ENCODE measurements around the gene FBXW7. TPM values are rescaled to one million over a fixed set of nuclear protein-coding genes. Genes with fewer than 3 reads are reported as not detected.

The FBXW7 gene
- total RNA-seq, 1 experiment from 2014 or later = 27.1 TPM

DNA sequence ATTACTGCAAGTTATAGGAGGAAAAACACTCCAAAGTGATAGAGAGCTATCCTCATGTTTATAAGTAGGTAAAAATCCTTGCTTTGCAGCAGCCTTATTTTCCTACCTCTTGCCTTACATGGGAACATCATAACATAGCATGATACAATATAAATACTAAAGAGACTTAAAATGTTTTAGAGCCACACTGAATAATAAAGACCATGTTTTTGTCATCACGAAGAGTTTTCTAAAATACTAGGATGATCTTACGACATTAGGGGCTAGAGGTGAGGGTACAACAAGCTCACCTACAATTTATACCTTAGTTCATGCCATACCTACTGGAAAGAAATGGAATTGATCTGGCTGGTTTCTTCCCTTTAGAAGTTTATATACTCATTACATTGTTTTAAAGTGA, 184.8 kb downstream of the FBXW7 start:
- Histone ChIP-seq H3K23ac (ENCODE audit: insufficient read length, low read depth, low read length) (no peak overlapping the region), H3K56ac (ENCODE audit: insufficient read length, low read depth, low read length) (no peak overlapping the region), H3T11ph (ENCODE audit: low read length) (no peak overlapping the region), H3K4me1 (ENCODE audit: insufficient read depth, low read length) (no peaks in the 10 kb centered on the region), H3K79me1 (ENCODE audit: insufficient read depth, low read depth, low read length, poor library complexity, severe bottlenecking) (no peaks in the 10 kb centered on the region), H4K8ac (replicated peaks; ENCODE audit: insufficient read length, low read depth, low read length) (no peak overlapping the region), H2BK12ac (ENCODE audit: insufficient read length, low read depth, low read length) (no peak overlapping the region), H3K27ac (ENCODE audit: insufficient read length, low read depth, low read length) (no peak overlapping the region), H3K27me3 (ENCODE audit: insufficient read depth, low read length) (no peaks in the 10 kb centered on the region), H3K4ac (ENCODE audit: low read depth, low read length) (no peak overlapping the region), H3K14ac (ENCODE audit: insufficient read depth, low read length) (no peak overlapping the region), H2BK5ac (ENCODE audit: insufficient read length, low read length) (no peak overlapping the region), H3K9ac (ENCODE audit: extremely low read depth, insufficient read length, low read length) (no peak overlapping the region), H4K91ac (ENCODE audit: insufficient read length, low read depth, low read length) (no peak overlapping the region), H3K23me2 (ENCODE audit: insufficient read length, low read depth, low read length, poor library complexity, severe bottlenecking) (no peaks in the 10 kb centered on the region), H2BK20ac (ENCODE audit: low read depth, low read length, poor library complexity, severe bottlenecking) (no peak overlapping the region), H2BK120ac (ENCODE audit: low read depth, low read length, poor library complexity, severe bottlenecking) (no peak overlapping the region), H3K79me2 (ENCODE audit: insufficient read depth, low read length) (no peaks in the 10 kb centered on the region), H4K20me1 (ENCODE audit: control insufficient read depth, insufficient read depth, insufficient read length) (no peaks in the 10 kb centered on the region), H4K5ac (ENCODE audit: insufficient read length, low read depth, low read length) (no peak overlapping the region), H3K4me2 (ENCODE audit: insufficient read depth, insufficient read length, low read length) (no peak overlapping the region), H2BK15ac (ENCODE audit: low read depth, low read length) (no peak overlapping the region), H2AK5ac (ENCODE audit: insufficient read length, low read length) (no peak overlapping the region), H2AFZ (ENCODE audit: low read length) (no peak overlapping the region), H3K9me3 (ENCODE audit: control insufficient read depth, low read depth, low read length) (no peaks in the 10 kb centered on the region), H3K18ac (ENCODE audit: insufficient read length, low read depth, low read length) (no peak overlapping the region)
- H3K4me3 Mint-ChIP-seq = no peak overlapping the region
- peaks cover 10 to 12% of the 10 kb centered on the region in 2 experiments for H3K4me1 Mint-ChIP-seq
- H3K27me3 Mint-ChIP-seq (ENCODE audit: low read depth) = no peaks in the 10 kb centered on the region
- no CpG with 5 or more reads among the region's 2 CpGs for WGBS (ENCODE audit: extremely low coverage, insufficient read length, low lambda C conversion rate)
- no peak overlapping the region for H3K27ac Mint-ChIP-seq
- H3K9me3 Mint-ChIP-seq = no peaks in the 10 kb centered on the region
- no peak for TF ChIP-seq CTCF (conservative IDR thresholded peaks at IDR 0.05)
- no peak for DNase-seq
- peaks cover 0 to 6% (median 0%) of the 10 kb centered on the region in 3 experiments; a peak in 2 of 7 replicates for H3K36me3 Mint-ChIP-seq (ENCODE audit: insufficient read depth in 1 of 3, low read depth in 3 of 3)
